ENCODE measurements around the gene TMEM258.

TMEM258 gene

GRCh38 chr11:61827571-61828378 lies 35.4 kb upstream of the TMEM258 start, which contains the start of gene FADS2:
FADS2 (plus strand) TSS chr11:61828300; CDS start chr11:61828391, 91 bp downstream.
- ChIA-PET CTCF (interaction anchor here (0.6 to 3.1 kb wide), 10 partner anchors 9 to 280 kb away, joined by 3 to 13 read pairs (median 4); no protein-coding TSS in a partner anchor), POLR2A (interaction anchor here (0.8 to 2.1 kb wide), 6 partner anchors 11 to 109 kb away, joined by 3 to 55 read pairs (median 4); partner anchors contain the start of genes FADS1, FEN1 and TMEM258)
- Histone ChIP-seq H3K36me3 (ENCODE audit: control insufficient read depth in 2 of 2, insufficient read depth in 1 of 2, low read length in 2 of 2) (no peaks in the 10 kb centered on the region), H3K4me1 (ENCODE audit: control insufficient read depth, insufficient read depth, low read length) (peaks cover 10% of the 10 kb centered on the region; the same call in 1 of the 2 replicates), H3K27ac (ENCODE audit: extremely low read depth, low read depth, low read length) (peak within 1 kb of the TSS; percentile 96), H3K9me3 (ENCODE audit: control insufficient read depth, insufficient read depth, low read depth, low read length) (no peaks in the 10 kb centered on the region), H3K4me3 (ENCODE audit: low read depth, low read length) (peak within 1 kb of the TSS; percentile 62)
- TF ChIP-seq ZNF629 (tag by site-specific recombination; IDR thresholded peaks at IDR 0.05) (0 out of 2 replicates have a peak, but pooled peaks have one; percentile 11), ZNF239 (tag by site-specific recombination; IDR thresholded peaks at IDR 0.05) (no peak), ZNF645 (tag by site-specific recombination; IDR thresholded peaks at IDR 0.05) (no peak), ZBTB6 (tag by site-specific recombination; IDR thresholded peaks at IDR 0.05) (no peak), MZF1 (tag by site-specific recombination; IDR thresholded peaks at IDR 0.05; ENCODE audit: borderline replicate concordance) (no peak), ZNF585B (tag by site-specific recombination; IDR thresholded peaks at IDR 0.05) (no peak), CTCF (tag by site-specific recombination; IDR thresholded peaks at IDR 0.05) (peak; percentile 13; the same call in 1 of the 2 replicates), ZNF600 (tag by site-specific recombination; IDR thresholded peaks at IDR 0.05) (0 out of 2 replicates have a peak, but pooled peaks have one; percentile 69), ZNF138 (tag by site-specific recombination; IDR thresholded peaks at IDR 0.05; ENCODE audit: borderline replicate concordance) (no peak), ZNF692 (tag by site-specific recombination; IDR thresholded peaks at IDR 0.05) (0 out of 2 replicates have a peak, but pooled peaks have one; percentile 33), ZNF157 (tag by site-specific recombination; IDR thresholded peaks at IDR 0.05) (no peak), ZNF146 (tag by site-specific recombination; IDR thresholded peaks at IDR 0.05) (no peak), ZNF148 (tag by site-specific recombination; IDR thresholded peaks at IDR 0.05; ENCODE audit: borderline replicate concordance) (no peak), ZNF701 (tag by site-specific recombination; IDR thresholded peaks at IDR 0.05) (no peak), PRDM2 (tag by site-specific recombination; IDR thresholded peaks at IDR 0.05; ENCODE audit: borderline replicate concordance) (no peak), OVOL3 (tag by site-specific recombination; IDR thresholded peaks at IDR 0.05) (no peak), ZBTB48 (tag by site-specific recombination; IDR thresholded peaks at IDR 0.05) (peak; percentile 96), ZNF544 (tag by site-specific recombination; IDR thresholded peaks at IDR 0.05) (no peak), ZSCAN23 (tag by site-specific recombination; IDR thresholded peaks at IDR 0.05) (no peak), KLF17 (tag by site-specific recombination; IDR thresholded peaks at IDR 0.05) (no peak), ZNF843 (tag by site-specific recombination; IDR thresholded peaks at IDR 0.05) (no peak; the same call in 1 of the 2 replicates)

Measured in HEK293 (cell line).